AML-193 (cell line): ENCODE measurements around the gene PLK3.
"Not testable (repeated sequence)": the region's sequence is repeated elsewhere in the genome, so short reads cannot be mapped to it uniquely, and the experiment has no call there.

Source experiments
- DNase-seq, 2 experiments: peaks; one replicate each; lab custom pipeline; 2025; lab: John Stamatoyannopoulos, UW

The PLK3 gene

DNA sequence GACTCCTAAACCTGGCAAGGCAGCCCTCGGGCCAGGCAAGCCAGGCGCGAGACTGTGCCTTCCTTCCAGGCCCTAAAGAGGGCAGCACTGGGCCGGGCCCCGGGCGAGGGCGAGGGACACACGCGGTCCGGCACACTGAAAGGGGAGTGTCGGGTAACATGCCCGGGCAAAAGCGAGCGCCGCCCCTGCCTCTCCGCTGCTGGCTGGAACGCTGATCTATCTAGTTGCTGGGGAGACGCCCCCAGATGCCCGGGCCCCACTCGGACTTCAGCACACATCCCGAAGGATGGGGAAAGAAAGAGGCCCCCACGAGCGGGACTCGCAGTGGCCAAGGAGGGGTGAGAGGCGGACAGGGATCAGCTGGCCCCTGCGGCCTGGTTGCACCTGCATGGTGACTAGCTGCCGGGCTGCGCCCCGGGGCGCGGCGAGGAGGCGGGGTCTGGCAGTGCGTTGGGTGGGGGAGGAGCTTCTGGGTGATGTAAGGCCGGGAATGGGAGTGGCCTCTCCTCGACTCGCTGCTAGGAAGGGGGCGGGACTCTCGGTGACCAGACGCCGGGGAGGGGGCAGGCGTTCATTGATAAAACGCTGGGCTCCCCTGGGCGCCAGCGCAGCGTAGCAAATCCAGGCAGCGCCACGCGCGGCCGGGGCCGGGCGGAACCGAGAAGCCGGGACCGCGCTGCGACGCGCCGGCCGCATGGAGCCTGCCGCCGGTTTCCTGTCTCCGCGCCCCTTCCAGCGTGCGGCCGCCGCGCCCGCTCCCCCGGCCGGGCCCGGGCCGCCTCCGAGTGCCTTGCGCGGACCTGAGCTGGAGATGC is at the start of gene PLK3:
PLK3 (plus strand) TSS at position 608 of the 815 bp plus-strand sequence; CDS start at position 695, 87 bp downstream.
- peak; percentile 89 to 91 for DNase-seq

DNA sequence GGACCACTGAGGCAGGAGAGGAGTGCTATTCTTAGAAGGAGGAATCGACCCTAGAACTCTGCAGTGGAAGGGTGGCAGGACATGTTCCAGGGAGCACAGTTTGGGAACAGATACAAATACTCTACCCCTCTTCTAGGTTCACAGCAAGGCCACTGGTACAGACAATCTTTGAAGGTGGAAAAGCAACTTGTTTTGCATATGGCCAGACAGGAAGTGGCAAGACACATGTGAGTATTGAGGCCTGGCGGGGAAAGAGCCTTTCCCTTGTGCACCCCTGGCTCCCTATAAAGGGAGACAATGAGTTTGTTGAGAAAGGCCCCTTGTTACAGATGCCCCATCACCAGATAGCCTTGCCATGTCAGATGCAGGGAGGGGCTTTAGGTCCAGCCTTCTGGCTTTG is 42.8 kb upstream of the PLK3 start:
- DNase-seq = no peak

DNA sequence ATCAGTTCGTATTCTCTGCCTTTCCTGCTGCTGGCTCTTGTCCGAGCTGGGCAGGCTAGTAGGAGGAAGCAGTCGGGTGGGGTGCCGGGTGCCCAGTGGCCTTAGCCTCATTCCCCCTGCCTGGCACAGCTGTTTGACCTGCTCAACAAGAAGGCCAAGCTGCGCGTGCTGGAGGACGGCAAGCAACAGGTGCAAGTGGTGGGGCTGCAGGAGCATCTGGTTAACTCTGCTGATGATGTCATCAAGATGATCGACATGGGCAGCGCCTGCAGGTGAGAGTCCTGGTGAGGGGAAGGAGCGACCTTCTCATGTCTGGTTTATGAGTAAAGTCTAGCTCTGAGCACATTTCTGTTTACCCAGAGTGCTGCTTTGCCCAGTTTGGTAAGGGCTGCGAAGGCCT is 41.1 kb upstream of the PLK3 start:
- no peak for DNase-seq

DNA sequence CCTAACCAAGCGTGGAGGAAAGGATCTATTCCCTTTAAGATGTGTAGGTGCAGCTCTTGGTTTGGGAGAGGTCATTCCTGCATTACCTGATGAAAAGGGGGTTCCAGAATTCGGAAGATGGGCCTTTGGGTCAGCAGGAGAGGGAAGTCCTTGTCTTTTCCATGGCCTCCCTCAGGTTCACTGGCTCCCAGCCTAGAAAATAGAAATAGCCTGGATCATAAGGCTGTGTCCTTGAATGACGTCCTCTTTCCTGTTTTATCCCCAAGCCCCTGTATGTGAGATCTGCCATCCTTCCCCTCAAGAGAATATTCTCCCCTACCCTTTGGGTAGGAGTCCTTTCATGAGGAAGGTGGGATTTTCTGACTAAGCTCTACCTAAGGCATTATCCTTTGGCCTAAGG is 39.3 kb upstream of the PLK3 start:
- DNase-seq = no peak

DNA sequence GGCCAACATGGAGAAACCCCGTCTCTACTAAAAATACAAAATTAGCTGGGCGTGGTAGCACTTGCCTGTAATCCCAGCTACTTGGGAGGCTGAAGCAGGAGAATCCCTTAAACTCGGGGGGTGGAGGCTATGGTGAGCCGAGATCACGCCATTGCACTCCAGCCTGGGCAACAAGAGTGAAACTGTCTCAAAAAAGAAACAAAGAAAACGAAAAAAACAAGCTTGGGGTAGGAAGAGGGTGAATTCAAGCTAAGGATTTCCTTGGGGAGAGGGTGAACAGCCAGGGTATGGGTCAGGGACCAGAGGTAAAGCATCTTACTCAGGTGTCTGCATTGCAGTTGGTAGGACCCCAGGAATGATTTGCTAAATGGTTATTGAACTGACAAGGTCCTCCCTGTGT is 33.8 kb upstream of the PLK3 start:
- not testable (repeated sequence) for DNase-seq

DNA sequence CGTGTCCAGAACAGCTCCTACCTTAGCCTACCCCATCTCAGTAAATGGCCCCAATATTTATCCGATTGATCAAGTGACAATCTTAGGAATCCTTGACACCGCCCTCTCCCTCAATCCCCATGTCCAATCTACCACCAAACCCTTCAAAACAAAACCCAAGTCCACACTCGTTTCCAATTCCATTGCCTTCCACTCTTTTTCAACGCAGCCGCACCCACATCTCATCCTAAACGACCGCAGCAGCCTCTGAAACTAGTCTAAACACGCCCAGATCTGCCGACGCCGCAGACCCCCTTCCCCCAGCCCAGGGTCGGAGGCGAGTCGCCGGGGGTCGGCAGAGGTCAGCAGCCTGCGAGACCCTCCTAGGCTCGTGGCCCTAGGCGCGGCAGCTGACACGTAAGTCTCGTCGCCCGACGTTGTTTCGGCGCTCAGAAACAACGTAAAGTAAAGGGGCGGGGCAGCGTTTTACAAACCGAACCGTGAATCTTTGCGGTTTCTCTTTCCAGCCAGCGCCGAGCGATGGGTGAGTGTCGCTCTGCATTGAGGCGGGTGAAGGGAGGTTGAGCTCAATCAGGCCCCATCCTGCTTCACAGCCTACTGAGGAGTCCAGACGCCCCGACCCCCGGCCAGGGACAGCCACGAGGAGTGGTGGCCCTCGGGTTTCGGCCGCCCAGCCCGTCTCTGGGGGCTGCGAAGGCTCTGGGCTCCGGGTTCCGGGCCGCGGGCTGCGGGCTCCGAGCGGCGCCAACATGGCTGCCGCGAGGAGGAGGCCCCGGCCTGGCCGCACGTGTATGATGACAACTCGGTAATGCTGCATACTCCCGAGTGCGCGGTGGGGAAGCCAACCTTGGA is 24.9 kb upstream of the PLK3 start, which contains the start of gene RPS8:
RPS8 (plus strand) TSS at position 463 of the 852 bp plus-strand sequence; CDS start at position 520, 57 bp downstream.
- peak; percentile 84 to 88 for DNase-seq

DNA sequence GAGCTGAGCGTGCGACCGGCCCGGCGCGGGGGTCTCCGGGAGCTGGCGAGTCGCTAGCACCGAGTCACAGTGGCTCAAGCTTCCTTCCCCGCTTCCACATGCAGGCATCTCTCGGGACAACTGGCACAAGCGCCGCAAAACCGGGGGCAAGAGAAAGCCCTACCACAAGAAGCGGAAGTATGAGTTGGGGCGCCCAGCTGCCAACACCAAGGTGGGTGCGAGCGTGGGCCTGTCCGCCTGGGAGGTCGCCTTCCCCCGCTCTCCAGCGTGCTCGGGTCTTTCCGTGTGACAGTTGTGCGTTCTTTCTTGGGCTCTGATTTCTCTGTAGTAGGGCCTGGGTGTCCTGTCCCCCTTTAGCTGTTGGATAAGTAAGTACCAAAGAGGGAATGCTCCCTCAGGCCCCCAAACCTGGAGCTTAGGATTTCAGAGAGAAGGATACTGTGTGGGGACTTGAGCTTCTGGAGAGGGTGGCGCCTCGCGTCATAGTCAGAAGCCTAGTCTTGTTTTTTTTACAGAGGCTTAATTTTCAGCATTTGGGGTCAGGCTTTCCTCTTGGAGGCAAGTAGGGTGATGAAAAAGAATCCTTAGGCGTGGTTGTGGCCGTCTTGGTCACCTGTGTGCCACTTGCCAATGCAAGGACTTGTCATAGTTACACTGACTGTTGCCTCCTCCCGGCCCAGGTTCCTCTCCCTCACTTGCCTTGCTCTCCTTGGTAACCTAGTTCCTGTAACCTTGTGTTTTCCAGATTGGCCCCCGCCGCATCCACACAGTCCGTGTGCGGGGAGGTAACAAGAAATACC is 24.0 kb upstream of the PLK3 start:
- DNase-seq = peak in 1 of 2 experiments; percentile 16

DNA sequence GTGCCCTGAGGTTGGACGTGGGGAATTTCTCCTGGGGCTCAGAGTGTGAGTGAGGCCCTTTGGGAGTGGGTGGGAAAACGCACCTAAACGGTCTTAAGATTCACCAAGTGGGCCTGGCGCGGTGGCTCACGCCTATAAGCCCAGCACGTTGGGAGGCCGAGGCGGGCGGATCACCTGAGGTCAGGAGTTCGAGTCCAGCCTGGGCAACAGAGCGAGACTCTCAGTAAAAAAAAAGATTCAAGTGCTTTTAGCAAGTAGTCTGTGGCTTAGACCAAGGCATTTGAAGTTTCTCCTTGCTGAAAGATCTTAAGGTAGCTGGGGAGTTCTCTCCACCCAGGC is 23.5 kb upstream of the PLK3 start:
- no peak for DNase-seq

DNA sequence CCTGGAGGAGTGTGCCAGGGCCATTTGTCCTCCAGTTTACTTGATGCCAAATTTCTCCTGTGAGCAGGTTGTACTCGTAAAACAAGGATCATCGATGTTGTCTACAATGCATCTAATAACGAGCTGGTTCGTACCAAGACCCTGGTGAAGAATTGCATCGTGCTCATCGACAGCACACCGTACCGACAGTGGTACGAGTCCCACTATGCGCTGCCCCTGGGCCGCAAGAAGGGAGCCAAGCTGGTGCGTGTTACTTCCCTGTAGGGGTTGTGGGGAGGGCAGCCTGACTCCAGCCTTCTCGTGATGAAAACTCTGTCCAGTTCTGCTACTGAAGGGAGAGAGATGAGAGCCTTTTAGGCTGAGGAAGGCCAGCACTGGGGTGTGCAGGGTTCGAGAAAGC is 22.6 kb upstream of the PLK3 start:
- no peak for DNase-seq

DNA sequence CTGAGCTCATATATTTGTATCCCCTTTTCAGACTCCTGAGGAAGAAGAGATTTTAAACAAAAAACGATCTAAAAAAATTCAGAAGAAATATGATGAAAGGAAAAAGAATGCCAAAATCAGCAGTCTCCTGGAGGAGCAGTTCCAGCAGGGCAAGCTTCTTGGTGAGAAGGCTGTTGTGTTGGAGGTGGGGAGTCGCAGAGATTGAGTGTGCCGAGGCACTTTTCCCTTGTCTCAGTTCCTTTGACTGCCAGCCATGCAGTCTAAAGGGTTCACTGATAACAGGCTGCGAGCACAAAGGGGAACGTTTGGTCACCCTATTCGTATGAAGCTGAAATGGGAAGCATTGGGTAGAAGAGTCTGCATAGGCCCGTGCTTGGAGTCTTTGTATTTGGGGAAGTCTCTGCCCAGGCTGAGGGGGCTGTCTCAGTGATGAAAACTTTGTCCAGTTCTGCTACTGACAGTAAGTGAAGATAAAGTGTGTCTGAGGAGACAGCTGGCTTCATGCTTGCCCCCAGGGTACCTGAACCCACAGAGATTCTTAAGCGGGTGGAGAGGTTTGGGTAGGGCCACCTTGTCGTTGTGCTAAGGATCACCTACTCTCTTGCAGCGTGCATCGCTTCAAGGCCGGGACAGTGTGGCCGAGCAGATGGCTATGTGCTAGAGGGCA is 22.1 kb upstream of the PLK3 start:
- peak; percentile 40 to 53 for DNase-seq

DNA sequence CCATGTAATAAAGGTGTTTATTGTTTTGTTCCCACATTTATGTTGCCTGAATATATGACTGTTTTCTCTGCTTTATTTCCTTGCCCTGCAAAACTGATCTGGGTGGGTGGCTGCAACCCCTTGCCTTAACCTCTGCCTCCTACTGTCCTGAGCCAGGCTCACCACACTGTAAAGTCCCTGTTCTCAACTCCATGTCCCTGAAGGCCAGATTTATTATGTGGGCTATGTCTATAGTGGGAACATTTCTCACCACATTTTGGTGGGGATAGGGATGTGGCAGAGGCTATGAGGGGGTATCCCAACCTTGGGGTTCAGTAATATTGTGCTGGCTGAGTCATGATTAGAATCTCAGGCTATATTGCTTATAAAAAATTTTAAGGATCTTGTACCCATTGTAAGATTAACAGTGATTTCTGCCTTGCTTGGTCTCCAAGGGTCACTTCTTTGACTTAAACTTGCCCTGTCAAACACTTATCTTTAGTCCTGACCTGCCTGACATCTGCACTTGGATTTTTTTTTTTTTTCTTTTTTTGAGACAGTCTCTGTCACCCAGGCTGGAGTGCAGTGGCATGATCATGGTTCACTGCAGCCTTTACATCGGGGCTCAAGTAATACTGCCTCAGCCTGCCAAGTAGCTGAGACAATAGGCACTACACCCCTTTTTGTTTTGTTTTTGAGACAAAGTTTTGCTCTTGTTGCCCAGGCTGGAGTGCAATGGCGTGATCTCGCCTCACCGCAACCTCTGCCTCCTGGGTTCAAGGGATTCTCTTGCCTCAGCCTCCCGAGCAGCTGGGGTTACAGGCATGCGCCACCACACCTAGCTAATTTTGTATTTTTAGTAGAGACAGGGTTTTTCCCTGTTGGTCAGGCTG is 21.2 kb upstream of the PLK3 start:
- no peak for DNase-seq

DNA sequence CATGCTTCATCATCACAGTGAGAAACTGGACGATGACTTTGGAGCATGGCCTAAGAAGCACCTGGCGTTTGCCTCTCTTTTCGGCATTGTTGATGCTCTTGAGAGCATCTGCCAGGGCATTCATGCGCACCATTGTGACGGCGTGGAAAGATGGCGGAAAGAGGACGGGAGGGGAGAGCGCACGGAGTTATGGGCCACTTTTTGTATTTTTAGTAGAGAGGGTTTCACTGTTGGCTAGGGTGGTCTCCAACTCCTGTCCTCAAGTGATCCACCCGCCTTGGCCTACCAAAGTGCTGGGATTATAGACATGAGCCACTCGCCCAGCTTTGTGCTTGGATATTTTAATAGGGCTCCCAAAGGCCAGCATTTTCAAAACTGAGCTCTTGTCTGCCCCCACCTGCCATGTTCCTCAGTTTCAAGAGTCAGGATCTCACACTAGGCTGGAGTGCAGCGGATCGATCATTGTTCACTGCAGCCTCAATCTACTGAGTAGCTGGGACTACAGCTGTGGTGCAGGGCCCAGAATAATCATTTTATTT is 19.5 kb upstream of the PLK3 start:
- DNase-seq = no peak

DNA sequence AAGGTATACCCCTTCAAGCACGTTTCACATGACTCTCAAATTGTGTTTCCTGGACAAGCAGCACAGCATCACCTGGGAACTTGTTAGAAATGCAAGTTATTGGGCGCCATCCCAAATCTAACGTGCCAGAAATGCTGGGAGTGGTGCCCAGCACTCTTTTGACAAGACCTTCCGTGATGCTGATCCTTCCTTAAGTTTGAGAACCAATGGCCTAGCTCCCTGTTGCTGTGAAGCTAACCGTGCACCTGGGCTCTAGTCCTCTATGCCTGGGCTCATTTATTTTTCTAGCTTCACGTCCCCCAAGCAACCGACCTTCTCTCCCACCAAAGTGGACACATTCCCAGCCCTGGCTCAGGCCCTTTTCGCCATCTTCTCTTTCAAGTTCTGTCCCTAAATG is 16.5 kb upstream of the PLK3 start:
- DNase-seq = no peak

DNA sequence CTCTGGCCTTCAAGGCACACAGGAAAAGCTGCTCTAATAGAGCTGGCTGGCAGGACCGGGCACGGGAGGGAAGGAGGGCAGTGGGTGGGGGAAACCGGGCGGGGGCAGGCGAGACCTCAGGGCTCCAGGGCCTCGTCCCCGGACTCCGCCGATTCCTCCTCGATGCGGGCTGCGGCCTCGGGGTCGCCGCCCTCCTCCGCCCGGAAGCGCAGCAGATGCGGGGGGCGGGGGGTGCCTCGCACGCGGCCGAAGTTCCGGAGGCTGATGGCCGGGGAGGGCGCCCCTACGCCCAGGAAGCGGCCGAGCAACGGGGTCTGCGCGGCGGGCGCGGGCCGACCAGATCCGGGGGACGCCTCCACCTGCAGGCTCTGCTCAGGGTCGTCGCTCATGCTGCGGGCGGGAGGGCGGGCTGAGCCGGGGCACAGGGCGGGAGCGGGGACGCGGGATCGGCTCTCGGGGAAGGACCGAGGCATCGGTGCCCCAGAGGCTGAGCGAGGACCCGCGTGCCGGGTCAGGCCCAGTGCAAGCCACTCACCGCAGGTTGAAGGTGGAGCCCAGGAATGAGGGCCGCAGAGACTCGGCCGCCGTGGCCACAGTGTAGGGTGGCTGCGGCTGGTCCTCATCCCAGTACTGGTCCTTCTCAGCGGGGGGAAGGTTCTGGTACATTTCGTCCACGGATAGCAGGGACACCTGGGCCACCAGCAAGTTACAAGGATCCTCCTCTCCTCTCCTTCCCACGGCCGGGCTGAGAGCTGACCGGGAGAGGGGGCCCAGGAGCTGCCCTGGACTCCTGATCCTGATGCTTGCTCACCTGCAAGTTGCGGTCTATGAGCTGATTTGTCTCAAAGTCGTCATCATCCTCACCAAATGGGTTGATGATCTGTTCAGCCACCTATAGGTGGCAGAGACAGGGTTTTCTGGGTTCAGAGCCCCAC is 15.8 kb upstream of the PLK3 start:
- no peak for DNase-seq

DNA sequence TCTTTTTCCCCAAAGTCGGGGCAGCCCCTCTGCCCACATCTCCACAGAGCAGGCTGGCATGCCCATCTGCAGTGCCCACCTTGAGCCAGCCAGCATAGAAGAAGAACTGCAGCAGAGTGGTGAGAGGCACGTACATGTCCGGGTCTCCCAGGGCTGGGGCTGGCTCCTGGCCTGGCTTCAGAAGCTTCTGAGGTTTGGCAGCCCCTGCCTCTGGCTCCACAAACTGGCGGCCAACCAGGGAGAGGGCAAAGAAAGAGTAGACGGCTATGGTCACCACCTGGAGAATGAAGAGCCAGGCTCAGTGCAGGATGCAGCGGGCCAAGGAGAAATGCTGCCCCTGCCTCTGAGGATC is 15.2 kb upstream of the PLK3 start:
- DNase-seq = no peak

DNA sequence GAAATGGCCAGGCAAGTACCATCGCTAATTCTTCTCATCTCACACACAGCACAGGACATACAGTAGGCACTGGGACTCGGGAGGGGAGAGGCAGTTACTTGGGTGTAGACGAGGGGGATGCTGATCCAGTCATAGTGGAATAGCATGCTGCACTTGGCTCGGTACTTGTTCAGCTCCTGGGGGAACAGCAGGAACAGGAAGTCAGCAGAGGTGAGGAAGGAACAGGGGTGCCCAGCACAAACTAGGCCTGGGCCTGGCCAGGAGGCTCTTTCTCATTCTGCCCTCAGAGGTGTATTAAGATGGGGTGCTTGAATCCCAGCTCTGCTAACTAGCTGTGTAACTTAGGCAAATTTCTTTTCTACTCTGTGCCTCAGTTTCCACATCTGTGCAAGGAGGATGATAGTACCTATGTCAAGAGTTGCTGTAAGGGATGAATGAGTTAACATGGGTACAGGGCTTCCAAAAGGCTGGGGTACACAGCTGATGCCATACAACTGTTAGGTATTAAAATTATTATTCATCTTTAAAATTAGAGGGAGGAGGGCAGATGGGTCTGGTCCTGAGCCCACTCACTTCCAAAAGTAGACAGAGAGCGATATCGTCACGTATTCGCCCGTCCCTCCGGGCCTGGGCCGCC is 14.6 kb upstream of the PLK3 start:
- no peak for DNase-seq

DNA sequence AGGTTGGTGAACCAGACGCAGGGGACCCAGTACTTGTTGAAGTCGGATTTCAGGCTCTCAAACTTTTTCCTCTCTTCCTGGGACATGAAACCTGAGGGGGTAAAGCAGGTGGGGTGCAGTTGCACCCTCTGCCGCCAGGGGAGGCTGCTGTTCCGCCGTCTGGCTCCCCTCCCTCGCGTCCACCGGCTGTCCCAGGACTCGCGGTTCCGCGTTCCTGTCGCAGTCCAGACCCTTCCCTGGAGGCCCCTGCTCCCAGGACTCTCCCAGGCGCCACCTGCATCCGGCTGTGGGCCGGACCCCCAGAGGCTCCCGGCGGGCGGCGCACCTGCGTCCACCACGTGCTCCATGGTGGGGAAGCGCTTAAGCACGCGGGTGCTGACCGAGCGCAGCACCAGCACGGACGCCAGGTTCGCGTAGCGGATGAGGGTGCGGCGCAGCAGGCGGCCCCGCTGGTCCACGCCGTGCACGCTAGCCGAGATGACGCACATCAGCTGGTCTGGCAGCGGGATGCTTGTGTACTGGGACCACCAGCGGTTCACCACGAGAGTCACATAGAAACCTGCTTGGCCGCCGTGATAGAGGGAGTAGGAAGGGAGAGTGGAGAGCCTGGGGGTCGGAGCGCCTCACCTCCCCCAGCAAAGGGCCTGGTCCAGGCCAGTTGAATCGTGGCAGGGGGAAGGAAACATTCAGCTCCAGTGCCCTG is 13.9 kb upstream of the PLK3 start:
- no peak for DNase-seq

DNA sequence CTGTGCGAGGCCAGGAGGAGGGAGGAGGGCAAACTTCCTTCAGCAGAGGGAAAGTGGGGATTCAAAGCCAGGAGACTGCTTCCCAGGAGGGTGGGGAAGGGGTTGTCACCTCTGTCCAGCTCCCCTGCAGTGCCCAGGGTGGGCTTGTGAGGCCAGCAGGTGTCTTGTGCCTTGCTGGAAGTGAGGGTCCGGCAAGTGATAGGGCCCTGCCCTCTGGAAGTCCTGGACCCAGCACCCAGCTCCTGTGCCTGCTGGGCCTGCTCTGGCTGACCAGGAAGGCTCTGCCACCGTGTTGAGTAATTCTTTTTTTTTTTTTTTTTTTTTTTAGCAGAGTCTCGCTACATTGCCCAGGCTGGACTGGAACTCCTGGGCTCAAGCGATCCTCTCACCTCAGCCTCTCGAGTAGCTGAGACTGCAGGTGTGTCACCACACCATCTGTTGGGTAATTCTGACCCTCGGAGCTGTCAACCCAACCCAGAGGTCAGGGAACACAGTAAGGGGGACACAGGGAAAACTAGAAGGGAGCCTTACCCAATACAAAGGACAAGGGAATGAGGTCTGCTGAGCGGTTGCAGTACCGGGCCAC is 13.2 kb upstream of the PLK3 start:
- no peak for DNase-seq
